Upper lobe of right lung (tissue), 1 donor: Measurements from ENCODE around the gene FEM1B. TPM values are rescaled to one million over a fixed set of nuclear protein-coding genes. Genes with fewer than 3 reads are reported as not detected.

Experiments
- ATAC-seq: fragments of 200-7000 bp; cut with Tn5 transposase; one replicate; pipeline ENCODE4 v1.9.1; 2020; ENCODE audit warnings: mild to moderate bottlenecking, moderate library complexity
- DNase-seq: peaks from one replicate; pipeline ENCODE4 v3.0.0-alpha.2; 2020
- H3K27ac ChIP-seq: fragments of 200-600 bp; one replicate; pipeline ENCODE4 v1.8.0; 2022
- H3K27me3 ChIP-seq: fragments of 200-600 bp; one replicate; pipeline ENCODE4 v1.8.0; 2022; ENCODE audit warnings: mild to moderate bottlenecking
- H3K36me3 ChIP-seq: fragments of 200-600 bp; one replicate; pipeline ENCODE4 v1.8.0; 2022
- H3K4me1 ChIP-seq: fragments of 200-600 bp; one replicate; pipeline ENCODE4 v1.8.0; 2022
- H3K4me3 ChIP-seq: fragments of 200-600 bp; one replicate; pipeline ENCODE4 v1.8.0; 2022; ENCODE audit warnings: mild to moderate bottlenecking
- H3K9me3 ChIP-seq: fragments of 200-600 bp; one replicate; pipeline ENCODE4 v1.8.0; 2022
- intact Hi-C: fragments of 100-400 bp; cut with DNase I; formaldehyde crosslinking; loops from one replicate; pipeline ENCODE4 v1.11.0; 2022
- total RNA-seq: library from RNA; stranded (reverse); fragmentation: NEBNext Ultra II Directional; extraction: Animal tissue kit (Norgen Biotek cat#: 25700); gene quantifications from one replicate; pipeline ENCODE4 v1.2.1, GENCODE V29; 2021
- TF ChIP-seq, protein P1 (sequence below): fragments of 200-600 bp; IDR thresholded peaks from one replicate; pipeline ENCODE4 v1.8.0; 2022; ENCODE audit warnings: antibody characterized with exemption
- donor health status: DM: no; HTN: yes; CAD: no; lungs with severe emphysema.

Gene FEM1B
- total RNA-seq, 1 donor from 2014 or later, result 42.3 TPM

DNA sequence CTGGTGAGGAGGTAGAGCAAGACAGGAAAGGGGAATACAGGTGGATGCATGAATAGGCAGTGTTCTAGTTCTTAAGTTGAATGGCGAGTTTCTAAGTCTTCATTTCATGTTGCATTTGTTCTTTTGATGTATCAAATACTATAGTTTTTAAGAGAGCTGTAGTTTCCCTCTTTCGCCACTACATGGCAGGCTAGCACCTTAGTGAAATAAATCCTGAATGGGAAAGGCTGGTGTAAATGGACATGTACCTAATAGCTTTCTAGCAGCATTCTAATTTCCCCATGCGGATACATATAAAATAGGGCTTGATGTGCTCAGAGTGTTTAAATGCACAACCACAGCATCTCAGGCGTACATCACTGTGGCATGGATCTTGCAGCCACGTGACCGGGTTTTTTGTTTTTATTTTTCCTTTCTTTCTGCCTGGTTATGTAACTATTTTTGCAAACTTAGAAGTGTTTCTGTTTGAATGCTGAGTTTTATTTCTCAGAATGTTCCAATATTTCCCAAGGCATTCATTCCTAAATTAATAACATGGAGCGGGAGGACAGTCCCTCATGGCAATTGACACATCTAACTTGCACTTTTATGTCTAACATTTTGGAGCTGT is 24.5 kb upstream of the FEM1B start:
- peak; percentile 73 for ATAC-seq
- Histone ChIP-seq H3K4me1 (peaks cover 4% of the 10 kb centered on the region), H3K27me3 (no peaks in the 10 kb centered on the region), H3K4me3 (no peak overlapping the region), H3K9me3 (no peaks in the 10 kb centered on the region), H3K27ac (no peak overlapping the region), H3K36me3 (no peaks in the 10 kb centered on the region)
- intact Hi-C loops, result no loop called here
- TF ChIP-seq, protein P1, sequence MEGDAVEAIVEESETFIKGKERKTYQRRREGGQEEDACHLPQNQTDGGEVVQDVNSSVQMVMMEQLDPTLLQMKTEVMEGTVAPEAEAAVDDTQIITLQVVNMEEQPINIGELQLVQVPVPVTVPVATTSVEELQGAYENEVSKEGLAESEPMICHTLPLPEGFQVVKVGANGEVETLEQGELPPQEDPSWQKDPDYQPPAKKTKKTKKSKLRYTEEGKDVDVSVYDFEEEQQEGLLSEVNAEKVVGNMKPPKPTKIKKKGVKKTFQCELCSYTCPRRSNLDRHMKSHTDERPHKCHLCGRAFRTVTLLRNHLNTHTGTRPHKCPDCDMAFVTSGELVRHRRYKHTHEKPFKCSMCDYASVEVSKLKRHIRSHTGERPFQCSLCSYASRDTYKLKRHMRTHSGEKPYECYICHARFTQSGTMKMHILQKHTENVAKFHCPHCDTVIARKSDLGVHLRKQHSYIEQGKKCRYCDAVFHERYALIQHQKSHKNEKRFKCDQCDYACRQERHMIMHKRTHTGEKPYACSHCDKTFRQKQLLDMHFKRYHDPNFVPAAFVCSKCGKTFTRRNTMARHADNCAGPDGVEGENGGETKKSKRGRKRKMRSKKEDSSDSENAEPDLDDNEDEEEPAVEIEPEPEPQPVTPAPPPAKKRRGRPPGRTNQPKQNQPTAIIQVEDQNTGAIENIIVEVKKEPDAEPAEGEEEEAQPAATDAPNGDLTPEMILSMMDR, result peak; percentile 90
- no peak for DNase-seq

DNA sequence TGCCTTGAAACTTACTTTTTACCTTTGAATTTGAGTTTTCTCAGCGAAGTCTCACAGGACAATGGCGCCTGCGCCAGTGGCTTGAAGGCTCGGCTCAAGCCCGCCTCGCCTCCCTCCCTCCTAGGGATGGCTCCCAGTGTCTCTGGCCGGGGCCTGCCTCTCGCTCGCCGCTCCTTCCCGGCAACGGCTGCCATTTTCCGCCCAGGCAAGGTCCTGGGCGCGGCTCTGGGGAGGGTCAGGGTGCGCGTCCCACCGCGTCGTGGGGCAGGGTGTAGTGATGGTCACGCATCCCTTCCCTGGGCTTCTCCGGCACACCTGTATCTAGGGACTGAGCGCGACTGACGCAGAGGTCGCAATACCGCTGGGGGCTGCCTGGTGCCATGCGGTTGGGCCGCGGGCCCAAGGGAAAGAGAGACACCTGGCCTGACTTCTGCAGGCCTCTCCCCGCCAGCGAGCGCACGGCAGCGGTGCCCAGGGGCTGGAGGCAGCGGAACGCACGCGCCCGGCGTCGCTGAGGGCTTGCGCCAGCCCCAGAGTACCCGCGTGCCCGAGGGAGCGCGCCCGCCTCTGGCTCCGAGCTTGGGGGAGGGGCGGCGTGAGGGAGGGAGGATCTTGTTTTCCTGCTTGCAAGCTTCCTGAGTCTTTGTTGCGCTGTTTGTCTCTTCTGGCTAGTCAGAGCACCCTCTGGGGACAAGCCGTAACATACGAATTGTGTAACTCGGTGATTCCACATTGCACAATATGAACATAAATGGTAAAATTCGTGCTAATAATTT is 20.7 kb upstream of the FEM1B start:
- H3K4me3 ChIP-seq, result peak overlapping the region; percentile 60
- ATAC-seq, result peak; percentile 99
- H3K27ac ChIP-seq, result peak overlapping the region; percentile 88
- no peaks in the 10 kb centered on the region for H3K9me3 ChIP-seq
- DNase-seq, result peak; percentile 96
- TF ChIP-seq, protein P1, result no peak
- peaks cover 4% of the 10 kb centered on the region for H3K4me1 ChIP-seq
- no peaks in the 10 kb centered on the region for H3K36me3 ChIP-seq
- H3K27me3 ChIP-seq, result no peaks in the 10 kb centered on the region
- intact Hi-C loops, result no loop called here

DNA sequence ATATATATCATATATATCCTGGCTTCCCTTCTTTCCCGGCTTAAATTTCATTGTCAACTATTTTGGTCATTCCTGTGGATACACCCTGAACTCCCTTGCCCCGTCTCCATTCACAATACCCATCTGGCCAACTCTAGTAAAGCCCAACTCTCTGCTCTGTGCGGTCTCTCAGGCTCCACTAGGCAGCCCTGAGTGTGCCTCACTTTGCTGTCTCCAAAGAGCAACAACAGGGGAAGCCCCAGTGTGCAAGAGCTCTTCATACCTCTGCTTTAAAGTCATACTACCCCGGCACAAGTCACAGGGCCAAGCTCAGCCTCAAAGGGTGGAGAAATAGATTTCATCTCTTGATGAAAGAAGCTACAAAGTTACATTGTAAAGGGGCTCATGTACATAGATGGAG is 18.9 kb upstream of the FEM1B start:
- DNase-seq, result no peak
- TF ChIP-seq, protein P1, result no peak
- Histone ChIP-seq H3K36me3 (no peaks in the 10 kb centered on the region), H3K4me1 (peaks cover 4% of the 10 kb centered on the region), H3K27me3 (peaks cover 7% of the 10 kb centered on the region), H3K4me3 (no peak overlapping the region), H3K27ac (no peak overlapping the region), H3K9me3 (no peaks in the 10 kb centered on the region)
- intact Hi-C loops, result no loop called here
- peak; percentile 18 for ATAC-seq

DNA sequence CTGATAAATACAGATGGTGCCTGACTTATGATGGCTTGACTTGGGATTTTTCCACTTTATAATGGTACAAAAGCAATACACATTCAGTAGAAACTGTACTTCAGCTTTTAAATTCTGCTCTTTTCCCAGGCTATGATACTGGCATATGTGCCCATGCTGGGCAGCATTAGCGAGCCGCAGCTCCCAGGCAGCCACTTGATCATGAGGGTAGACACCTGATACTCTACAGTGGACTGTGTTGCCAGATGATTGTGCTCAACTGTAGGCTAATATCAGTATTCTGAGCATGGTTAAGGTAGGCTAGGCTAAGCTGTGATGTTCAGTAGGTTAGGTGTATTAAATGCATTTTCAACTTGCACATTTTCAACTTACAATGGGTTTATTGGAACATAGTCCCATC is 17.7 kb upstream of the FEM1B start:
- no peak overlapping the region for H3K27ac ChIP-seq
- peaks cover 4% of the 10 kb centered on the region for H3K4me1 ChIP-seq
- TF ChIP-seq, protein P1, result no peak
- H3K4me3 ChIP-seq, result no peak overlapping the region
- intact Hi-C loops, result no loop called here
- no peaks in the 10 kb centered on the region for H3K36me3 ChIP-seq
- ATAC-seq (no peak), DNase-seq (no peak)
- peaks cover 7% of the 10 kb centered on the region for H3K27me3 ChIP-seq
- no peaks in the 10 kb centered on the region for H3K9me3 ChIP-seq

DNA sequence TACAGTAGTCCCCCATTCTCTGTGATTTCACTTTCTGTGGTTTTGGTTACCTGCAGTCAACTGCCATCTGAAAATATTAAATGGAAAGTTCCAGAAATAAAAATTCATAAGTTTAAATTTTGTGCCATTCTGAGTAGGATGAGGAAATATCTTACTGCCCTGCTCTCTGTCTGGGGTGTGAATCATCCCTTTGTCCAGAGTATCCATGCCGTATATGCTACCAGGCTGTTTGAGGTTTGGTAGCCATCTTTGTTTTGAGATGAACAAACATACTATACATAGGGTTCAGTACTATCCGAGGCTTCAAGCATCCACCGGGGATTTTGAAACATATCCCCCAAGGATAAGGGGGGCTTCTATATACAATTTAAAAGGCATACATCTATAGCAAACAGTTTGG is 16.3 kb upstream of the FEM1B start:
- DNase-seq (no peak), ATAC-seq (no peak)
- intact Hi-C loops, result no loop called here
- Histone ChIP-seq H3K36me3 (no peaks in the 10 kb centered on the region), H3K4me3 (no peak overlapping the region), H3K9me3 (no peaks in the 10 kb centered on the region), H3K4me1 (peaks cover 4% of the 10 kb centered on the region), H3K27me3 (peaks cover 11% of the 10 kb centered on the region), H3K27ac (no peak overlapping the region)
- TF ChIP-seq, protein P1, result no peak
